Esophagus muscularis mucosa (tissue), 4 donors: ENCODE measurements around the gene SCN9A. TPM values are rescaled to one million over a fixed set of nuclear protein-coding genes. Genes with fewer than 3 reads are reported as not detected.

Experiments
- DNase-seq: peaks from one replicate; pipeline ENCODE4 v3.0.0-alpha.2; 2017; ENCODE audit errors: extremely low spot score
- H3K27ac ChIP-seq, 4 donors: fragments of 200-600 bp; sonication (generic); replicated peaks in 1 of 4; 1 replicate in 3 of 4; 2 replicates in 1 of 4; pipeline ENCODE4 v1.5.1; 2016 to 2019; ENCODE audit warnings: mild to moderate bottlenecking in 1 of 4
- H3K27me3 ChIP-seq, 4 donors: fragments of 200-600 bp; sonication (generic); one replicate each; pipeline versions ENCODE4 v1.5.1 to v1.6.0; 2016 to 2019
- H3K36me3 ChIP-seq, 4 donors: fragments of 200-600 bp; sonication (generic); one replicate each; pipeline ENCODE4 v1.5.1; 2016 to 2019
- H3K4me1 ChIP-seq, 4 donors: fragments of 200-600 bp; sonication (generic); one replicate each; pipeline ENCODE4 v1.5.1; 2016 to 2019
- H3K4me3 ChIP-seq, 4 donors: fragments of 200-600 bp; sonication (generic); 1 replicate in 2 of 4; 2 replicates in 2 of 4; pipeline ENCODE4 v1.5.1; 2016 to 2019; ENCODE audit warnings: mild to moderate bottlenecking in 4 of 4, moderate library complexity in 1 of 4
- H3K9me3 ChIP-seq, 4 donors: fragments of 200-600 bp; sonication (generic); 1 replicate in 3 of 4; 2 replicates in 1 of 4; pipeline ENCODE4 v1.5.1; 2016 to 2019
- CTCF ChIP-seq, 3 experiments: fragments of 200-600 bp in 2 of 3; fragments of 450-650 bp in 1 of 3; sonication (generic) in 2 of 3; IDR thresholded peaks; one replicate each; pipeline ENCODE4 v1.5.1; 2017 to 2019; ENCODE audit warnings: antibody characterized with exemption in 3 of 3, mild to moderate bottlenecking in 2 of 3, moderate library complexity in 1 of 3
- EP300 ChIP-seq: sonication (generic); formaldehyde crosslinking; IDR thresholded peaks from one replicate; pipeline ENCODE4 v1.6.1; 2017; ENCODE audit warnings: antibody characterized with exemption
- POLR2A ChIP-seq: fragments of 450-650 bp; IDR thresholded peaks from one replicate; pipeline ENCODE4 v1.6.1; 2017; ENCODE audit warnings: antibody characterized with exemption, moderate library complexity, mild to moderate bottlenecking, low read depth
- POLR2AphosphoS5 ChIP-seq, 2 donors: sonication (generic); formaldehyde crosslinking; IDR thresholded peaks; one replicate each; pipeline ENCODE4 v1.6.1; 2017; ENCODE audit warnings: antibody characterized with exemption in 2 of 2
- WGBS: methylation state at CpG from one replicate; pipeline ENCODE4 v1.1.5; 2018; 5-methylcytosine and 5-hydroxymethylcytosine counted together
- intact Hi-C: fragments of 100-400 bp; cut with DNase I; formaldehyde crosslinking; loops from one replicate; pipeline ENCODE4 v1.15.1; 2023
- total RNA-seq, 4 donors: library from RNA; depleted of rRNA; stranded (reverse); fragments of >200 nt; gene quantifications; one replicate each; pipeline versions ENCODE4 v1.1.0 to v1.2.1, GENCODE V29; 2016

The SCN9A gene
- total RNA-seq, 4 donors from 2014 or later, result 4.0 to 7.8 (median 5.2) TPM

GRCh38 chr2:166372046-166372445, 3.7 kb downstream of the SCN9A start:
- Histone ChIP-seq H3K4me1 (peaks cover 9 to 20% (median 20%) of the 10 kb centered on the region in 4 donors), H3K27ac (no peak overlapping the region), H3K27me3 (peaks cover 0 to 34% (median 0%) of the 10 kb centered on the region in 4 donors), H3K4me3 (no peak overlapping the region), H3K9me3 (no peaks in the 10 kb centered on the region), H3K36me3 (no peaks in the 10 kb centered on the region)
- TF ChIP-seq POLR2AphosphoS5 (IDR thresholded peaks at IDR 0.05), result no peak
- TF ChIP-seq EP300, result no peak
- no peak for TF ChIP-seq POLR2A
- no peak for TF ChIP-seq CTCF (IDR thresholded peaks at IDR 0.05)
- 69% methylated on average over 2 of the region's 2 CpGs for WGBS
- intact Hi-C loops, result no loop called here
- no peak for DNase-seq

- Histone ChIP-seq H3K27me3 (no peaks in the 10 kb centered on the region), H3K4me1 (no peaks in the 10 kb centered on the region), H3K4me3 (no peak overlapping the region), H3K27ac (no peak overlapping the region), H3K9me3 (no peaks in the 10 kb centered on the region), H3K36me3 (no peaks in the 10 kb centered on the region)
- WGBS, result 74% methylated on average over 6 of the region's 6 CpGs
- DNase-seq, result no peak
- TF ChIP-seq POLR2AphosphoS5 (IDR thresholded peaks at IDR 0.05) (no peak), EP300 (no peak), CTCF (IDR thresholded peaks at IDR 0.05) (no peak), POLR2A (no peak)
- intact Hi-C loops, result no loop called here
Observed at GRCh38 chr2:166365803-166366420, 9.8 kb downstream of the SCN9A start.

GRCh38 chr2:166365239-166365638, 10.5 kb downstream of the SCN9A start:
- intact Hi-C loops, result no loop called here
- no peak overlapping the region for H3K4me3 ChIP-seq

GRCh38 chr2:166364476-166365161, 11.1 kb downstream of the SCN9A start:
- Histone ChIP-seq H3K27me3 (no peaks in the 10 kb centered on the region), H3K4me3 (no peak overlapping the region), H3K27ac (no peak overlapping the region), H3K9me3 (no peaks in the 10 kb centered on the region), H3K4me1 (no peaks in the 10 kb centered on the region), H3K36me3 (no peaks in the 10 kb centered on the region)
- TF ChIP-seq POLR2AphosphoS5 (IDR thresholded peaks at IDR 0.05), result no peak
- no peak for TF ChIP-seq CTCF (IDR thresholded peaks at IDR 0.05)
- no peak for TF ChIP-seq POLR2A
- no peak for TF ChIP-seq EP300
- 87% methylated on average over 9 of the region's 9 CpGs for WGBS
- intact Hi-C loops, result no loop called here
- DNase-seq, result no peak

More at GRCh38 chr2:166365239-166365638, 10.5 kb downstream of the SCN9A start:
- Histone ChIP-seq H3K9me3 (no peaks in the 10 kb centered on the region), H3K27me3 (no peaks in the 10 kb centered on the region), H3K4me1 (no peaks in the 10 kb centered on the region), H3K27ac (no peak overlapping the region), H3K36me3 (no peaks in the 10 kb centered on the region)
- DNase-seq, result no peak
- 93% methylated on average over 3 of the region's 3 CpGs for WGBS
- no peak for TF ChIP-seq CTCF (IDR thresholded peaks at IDR 0.05)
- TF ChIP-seq POLR2AphosphoS5 (IDR thresholded peaks at IDR 0.05), result no peak
- no peak for TF ChIP-seq POLR2A
- no peak for TF ChIP-seq EP300
